ENCODE measurements around the gene EIF5A.

Gene EIF5A

DNA sequence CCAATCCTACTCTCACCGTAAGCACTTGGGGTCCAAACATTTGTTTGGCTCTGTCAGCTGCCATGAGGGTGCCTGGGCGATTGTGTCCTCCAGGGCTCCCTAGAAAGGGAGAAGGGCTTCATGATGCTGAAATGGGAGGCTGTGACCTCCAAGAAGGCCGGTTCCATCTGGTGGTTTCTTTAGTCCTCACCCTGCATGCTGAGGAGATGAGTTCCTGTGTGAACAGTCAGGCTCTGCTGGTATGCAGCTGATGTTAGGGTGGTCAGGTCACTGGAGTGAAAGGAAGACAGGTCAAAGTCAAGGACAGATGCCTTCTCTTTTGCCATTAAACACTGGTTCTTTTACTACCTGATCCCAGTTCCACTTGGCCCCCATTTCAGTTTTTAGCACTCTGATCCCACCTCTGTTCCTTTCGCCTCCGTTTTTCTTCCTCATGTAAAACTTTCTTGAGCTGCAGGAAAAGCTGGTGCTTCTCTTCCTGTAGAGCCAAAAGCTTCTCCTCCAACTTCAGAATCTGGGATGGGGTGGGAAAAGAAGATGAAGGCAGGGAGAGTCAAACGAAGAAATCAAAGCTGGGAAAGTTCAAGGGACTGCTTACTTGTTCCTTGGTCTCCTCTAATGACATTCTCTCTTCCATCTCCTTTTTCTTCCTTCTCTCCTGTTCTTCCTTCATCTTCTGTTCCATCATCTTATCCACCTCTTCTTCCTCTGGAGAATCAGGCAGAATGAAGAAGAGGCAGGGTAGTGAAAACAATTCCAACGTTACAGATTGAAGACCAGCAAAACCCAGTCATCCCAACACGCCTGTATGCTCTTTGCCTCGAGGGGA lies 6.7 kb downstream of the EIF5A start:
- DNase-seq: peak; percentile 65

DNA sequence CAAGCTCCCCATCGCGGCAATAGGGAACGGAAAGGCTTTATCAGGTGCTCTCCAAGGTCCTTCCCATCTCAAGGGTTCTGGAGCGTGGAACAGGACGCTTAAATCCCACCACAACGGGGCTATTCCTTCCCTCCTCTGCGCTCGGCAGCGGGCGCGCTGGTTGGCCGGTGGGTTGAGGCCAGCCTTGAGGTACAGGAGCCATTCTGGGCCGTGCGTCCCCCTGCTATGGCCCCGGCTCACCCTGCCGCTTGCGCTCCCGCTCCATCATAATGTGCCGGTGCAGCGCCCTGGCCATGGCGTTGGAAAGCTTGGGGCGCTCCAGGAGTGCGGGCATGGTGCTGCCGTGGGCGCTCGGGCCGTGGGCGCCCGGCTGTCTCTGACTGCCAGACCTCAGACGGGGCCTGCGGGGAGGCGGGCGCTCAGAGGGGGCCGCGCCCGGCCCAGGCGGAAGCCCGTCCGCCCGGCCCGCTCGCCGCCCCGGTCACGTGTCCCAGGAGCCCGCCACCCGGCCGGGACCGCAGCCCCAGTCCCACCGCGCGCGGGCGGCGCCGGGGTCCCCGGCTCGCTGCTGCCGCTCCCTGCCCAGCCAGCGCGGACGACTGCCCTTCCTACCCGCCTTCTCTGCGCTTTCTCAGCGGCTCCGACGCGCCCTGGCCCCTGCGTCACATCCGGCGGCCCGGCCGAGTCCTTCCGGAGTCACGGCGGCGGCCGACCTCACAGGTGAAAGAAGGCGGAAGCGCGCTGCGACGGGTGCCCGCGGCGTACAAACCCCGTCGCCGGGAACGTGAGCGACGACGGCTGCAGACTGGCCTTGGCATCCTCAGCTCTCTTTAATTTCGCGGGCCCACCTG lies 7.5 kb downstream of the EIF5A start, which contains the start of gene GPS2:
Gene GPS2 (minus strand): TSS at position 642 of the 851 bp plus-strand sequence. CDS start 308 bp downstream, at position 334.
- DNase-seq: peak; percentile 93

DNA sequence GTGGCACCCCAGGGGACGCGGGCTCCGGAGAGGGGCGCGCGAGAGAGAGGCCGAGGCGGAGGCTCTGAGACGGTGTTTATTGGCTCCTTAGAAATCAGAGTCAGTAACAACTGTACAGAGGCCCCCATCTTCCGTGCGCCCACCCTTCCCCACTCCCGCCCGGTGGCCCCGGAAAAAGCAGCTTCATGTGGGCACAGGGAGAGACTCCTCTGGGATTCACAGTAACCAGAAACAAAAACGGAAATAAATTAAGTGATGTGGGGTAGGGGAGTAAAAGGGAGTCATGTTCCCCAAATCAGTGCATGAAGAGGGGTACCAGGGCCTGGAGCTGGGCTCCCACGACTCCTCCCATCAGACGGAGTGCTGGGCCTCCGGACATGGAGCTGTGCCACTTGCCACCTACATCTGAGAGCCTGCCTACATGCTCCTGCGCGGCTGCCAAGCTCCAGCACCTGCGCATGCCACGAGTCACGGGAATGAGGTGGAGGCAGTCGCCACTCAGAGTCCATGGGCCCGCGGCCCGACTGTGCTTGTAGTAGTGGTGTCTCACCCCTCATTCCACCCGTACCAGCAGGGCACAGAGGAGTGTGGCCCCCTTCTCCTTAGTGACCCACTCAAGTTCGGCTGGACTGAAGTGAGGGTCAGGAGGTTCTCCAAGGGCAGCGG lies 8.3 kb downstream of the EIF5A start:
- peak; percentile 39 for DNase-seq

DNA sequence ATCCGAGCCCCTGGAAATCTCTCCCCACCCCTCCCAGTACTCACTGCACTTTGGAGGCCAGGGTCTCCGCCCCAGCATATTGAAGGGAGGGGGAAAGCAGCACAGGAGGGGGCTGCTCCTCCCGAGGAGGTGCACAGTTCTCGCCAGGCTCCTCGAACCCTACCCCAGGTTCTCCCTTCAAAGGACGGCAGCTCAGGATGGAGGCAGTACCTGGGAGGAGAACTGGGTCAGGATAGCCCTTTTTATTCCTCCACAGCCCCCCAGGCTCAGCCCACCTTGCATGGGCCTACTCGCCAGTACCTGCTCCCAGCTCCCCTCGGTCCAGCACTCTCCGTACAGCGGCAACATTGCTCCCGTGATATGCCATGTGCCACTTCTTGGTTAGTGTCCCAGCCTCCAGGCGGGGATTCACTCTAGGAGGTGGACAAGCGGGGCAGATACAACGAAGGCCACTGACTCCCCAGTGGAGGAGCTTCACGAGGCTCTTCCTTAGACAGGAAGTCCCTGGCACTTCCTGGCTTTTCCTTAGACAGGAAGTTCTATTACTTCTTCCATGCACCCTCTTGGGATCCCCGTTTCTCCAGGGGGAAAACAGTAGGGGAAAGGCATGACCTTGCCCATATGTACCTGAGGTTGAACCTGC lies 9.9 kb downstream of the EIF5A start:
- no peak for DNase-seq

DNA sequence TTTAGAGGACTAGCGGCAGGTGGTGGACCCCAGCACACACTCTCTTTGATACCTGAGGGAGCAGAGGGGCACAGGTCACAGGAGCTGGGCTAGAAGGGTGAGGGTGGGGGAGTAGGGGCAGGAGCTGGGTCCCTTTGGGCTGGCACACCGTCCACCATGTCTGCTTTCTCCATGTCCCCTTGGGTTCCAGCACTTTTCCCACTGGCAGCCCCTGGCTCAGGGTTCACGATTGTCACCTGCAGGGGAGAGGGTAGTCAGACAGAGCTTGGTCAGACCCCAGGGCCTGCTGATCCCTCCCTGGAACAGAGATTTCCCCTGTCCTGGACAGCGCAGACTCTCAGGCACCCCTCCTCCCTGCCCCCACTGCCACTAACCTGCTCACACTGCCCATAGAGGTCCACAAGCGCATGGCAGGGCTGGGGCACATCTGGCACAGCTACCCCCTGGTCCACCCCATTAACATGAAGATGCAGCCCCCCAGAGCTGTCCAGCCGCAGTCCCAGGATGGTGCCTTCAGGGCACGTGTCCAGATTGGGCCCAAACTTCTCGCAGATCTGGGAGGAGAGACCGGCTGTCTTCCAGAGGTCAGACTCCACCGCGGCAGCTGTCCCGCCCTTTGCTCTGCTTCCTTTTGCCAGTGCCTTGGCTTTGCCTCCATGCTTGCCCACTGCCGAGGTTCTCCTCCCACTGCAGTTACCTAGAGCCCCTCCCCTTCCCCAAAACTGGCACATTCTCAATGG lies 10.9 kb downstream of the EIF5A start:
- DNase-seq: no peak

GRCh38 chr17:7321466-7321865 lies 14.0 kb downstream of the EIF5A start:
- no peak for DNase-seq

DNA sequence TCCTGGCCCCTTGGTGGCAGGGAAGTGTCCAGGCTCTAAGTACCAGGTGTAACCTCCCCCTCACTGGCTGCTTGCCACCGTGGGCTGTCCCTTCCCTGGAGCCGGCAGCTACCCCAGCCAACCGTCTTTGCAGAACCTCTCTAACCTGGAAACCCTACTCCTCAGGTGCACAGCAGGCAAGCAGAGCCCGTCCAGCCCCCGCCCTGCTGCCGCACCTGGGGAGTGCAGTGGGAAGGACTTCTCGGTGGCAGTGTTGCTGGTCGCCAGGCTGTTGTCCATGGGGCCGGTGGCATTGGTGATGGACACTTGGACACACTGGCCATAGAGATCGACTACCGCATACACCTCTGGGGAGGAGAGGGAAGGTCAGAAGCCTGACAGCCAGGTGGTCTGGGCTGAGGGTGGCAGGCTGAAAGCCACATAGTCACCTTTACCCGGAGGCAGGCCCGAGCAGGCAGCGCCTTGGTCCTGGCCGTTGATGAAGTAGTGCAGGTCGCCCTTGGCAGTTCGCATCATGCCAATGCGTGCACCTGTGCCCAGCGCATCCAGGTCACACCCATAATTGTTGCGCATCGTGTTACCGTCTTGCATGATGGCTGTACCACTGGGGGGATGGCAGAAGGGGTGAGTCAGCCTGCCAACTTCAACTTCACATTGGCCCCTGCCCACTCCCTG lies 15.2 kb downstream of the EIF5A start:
- no peak for DNase-seq

DNA sequence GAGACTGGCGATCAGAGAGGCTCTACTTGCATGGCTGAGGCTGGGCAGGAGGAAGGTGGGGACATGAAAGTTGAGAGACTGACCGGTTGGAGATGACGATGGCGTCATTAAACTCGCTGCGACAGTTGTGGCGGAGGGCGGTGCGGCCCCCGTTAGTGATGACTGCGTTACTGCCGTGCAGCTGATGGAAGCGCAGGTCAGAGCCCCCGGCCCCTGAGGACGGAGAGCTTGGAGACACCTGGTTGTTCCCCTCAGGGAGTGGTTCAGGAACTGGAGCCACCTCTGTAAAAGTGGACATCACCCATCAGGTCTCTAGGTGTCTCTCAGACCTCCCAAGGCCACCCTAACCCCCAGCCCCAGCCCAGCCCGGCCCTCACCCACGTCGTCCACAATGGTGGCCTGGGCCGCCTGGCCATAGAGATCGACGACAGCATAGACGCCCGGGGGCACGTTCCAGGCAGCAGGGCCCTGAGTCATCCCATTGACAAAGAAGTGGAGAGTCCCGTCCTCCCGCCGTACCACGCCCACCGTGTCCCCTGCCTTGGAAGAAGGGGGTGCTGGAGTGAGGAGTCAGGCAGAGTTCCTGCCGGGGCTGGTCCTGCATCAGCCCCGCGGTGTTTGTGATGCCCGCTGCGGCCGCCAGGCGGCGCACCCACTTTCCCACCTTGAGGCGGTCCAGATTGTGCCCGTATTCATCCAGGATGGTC lies 16.5 kb downstream of the EIF5A start:
- peak; percentile 64 for DNase-seq

GRCh38 chr17:7324438-7324779 lies 17.0 kb downstream of the EIF5A start:
- no peak for DNase-seq

- DNase-seq: no peak
These were observed 17.7 kb downstream of the EIF5A start for GRCh38 chr17:7325031-7325528.

DNA sequence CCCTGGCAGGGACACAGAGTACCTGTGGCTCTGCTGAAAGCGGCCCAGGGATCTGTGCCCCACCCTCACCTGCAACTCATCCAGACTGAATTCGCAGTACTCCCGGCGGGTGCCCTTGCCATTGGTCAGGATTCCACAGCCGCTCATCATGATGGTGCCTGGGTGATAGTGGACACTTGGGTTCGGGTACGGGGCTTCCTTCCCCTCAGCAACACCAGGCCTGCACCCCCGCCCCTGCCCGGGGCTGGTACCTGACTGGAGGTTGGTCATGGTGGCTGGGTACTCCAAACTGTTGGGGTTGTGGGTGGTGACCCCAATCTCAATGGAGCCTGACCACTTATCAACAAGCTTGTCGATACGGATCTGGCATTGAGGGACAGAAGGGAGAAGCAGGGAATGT lies 18.8 kb downstream of the EIF5A start:
- DNase-seq: no peak

- no peak for DNase-seq
These were observed 19.6 kb downstream of the EIF5A start for GRCh38 chr17:7327056-7327455.

DNA sequence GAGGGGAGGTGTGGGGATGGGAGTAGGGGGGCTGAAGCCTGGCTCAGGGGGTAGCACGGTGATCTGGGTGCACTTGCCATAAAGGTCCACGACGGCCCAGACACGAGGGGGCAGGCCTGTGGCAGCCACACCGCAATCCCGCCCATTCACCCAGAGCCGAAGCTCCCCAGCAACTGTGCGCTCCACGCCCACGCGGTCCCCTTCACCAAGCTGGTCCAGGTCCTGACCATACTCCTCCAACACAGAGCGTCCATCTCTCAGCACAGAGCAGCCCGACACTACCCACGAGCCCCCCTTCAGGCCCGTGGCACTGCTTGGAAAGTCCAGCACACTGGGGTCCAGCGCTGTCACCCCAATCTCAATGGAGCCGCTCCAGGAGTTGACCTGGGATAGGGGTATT lies 20.1 kb downstream of the EIF5A start:
- no peak for DNase-seq

GRCh38 chr17:7328009-7328408 lies 20.6 kb downstream of the EIF5A start:
- DNase-seq: no peak

GRCh38 chr17:7328840-7329373 lies 21.5 kb downstream of the EIF5A start, which contains the start of gene NEURL4:
Gene NEURL4, minus strand, starts transcription at chr17:7329335. Its CDS starts 23 bp downstream, at chr17:7329312.
- no peak for DNase-seq

- peak; percentile 100 for DNase-seq
These were observed 22.1 kb downstream of the EIF5A start for GRCh38 chr17:7329374-7329996.

DNA sequence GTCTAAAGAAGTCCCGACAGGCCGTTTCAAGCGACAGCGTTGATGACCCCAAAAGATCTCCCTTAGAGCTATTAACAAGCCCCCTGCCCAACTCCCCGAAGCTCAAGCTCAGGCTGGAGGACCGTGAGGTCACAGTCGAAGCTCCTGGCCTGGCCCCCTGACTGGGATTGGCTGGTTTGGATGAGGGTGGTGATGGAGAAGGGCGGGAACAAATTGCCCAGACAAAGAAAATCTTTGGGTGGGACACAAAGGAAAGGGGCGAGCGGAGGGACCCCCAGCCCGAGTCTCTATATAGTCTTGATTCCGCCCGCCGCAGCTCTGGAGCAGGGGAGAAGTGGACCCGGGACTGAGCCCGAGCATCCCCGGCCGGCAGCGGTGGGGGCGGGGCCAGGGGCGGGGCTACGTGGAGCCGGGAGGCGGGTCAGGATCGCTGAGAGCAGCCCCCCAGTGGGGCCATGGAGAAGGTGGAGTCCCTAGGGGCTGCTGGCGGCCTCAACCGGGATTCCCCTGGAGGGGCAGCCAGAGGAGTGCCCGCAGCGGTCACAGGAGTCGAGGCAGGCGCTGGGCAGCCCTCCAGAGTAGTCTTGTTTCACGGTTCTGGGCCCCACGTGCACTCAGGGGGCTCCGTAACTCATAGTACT lies 22.7 kb downstream of the EIF5A start:
- DNase-seq: peak; percentile 94

DNA sequence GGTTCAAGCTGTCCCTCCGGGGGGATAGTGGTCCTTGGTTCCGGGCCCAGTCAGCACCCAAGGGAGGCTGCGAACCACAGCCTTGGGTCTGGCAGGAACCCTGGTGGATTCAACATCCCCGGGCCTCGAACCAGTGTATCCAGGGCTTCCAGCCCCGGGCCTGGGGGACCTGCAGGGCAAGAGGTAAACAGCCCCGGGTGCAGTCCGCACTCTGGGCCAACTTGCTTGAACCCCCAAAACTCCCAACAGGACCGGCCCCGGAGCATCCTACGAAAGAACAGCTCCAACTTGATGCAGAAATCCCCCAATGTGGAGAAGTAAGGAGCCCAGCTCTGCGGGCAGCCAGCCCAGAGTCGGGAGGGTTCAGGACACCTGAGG lies 23.2 kb downstream of the EIF5A start:
- DNase-seq: no peak

GRCh38 chr17:7332111-7332510 lies 24.7 kb downstream of the EIF5A start:
- DNase-seq: no peak
